Measurements from ENCODE around the gene PDE1A. TPM values are rescaled to one million over a fixed set of nuclear protein-coding genes. Genes with fewer than 3 reads are reported as not detected.

Gene PDE1A
- total RNA-seq, 1 experiment from 2014 or later = 0.15 TPM

DNA sequence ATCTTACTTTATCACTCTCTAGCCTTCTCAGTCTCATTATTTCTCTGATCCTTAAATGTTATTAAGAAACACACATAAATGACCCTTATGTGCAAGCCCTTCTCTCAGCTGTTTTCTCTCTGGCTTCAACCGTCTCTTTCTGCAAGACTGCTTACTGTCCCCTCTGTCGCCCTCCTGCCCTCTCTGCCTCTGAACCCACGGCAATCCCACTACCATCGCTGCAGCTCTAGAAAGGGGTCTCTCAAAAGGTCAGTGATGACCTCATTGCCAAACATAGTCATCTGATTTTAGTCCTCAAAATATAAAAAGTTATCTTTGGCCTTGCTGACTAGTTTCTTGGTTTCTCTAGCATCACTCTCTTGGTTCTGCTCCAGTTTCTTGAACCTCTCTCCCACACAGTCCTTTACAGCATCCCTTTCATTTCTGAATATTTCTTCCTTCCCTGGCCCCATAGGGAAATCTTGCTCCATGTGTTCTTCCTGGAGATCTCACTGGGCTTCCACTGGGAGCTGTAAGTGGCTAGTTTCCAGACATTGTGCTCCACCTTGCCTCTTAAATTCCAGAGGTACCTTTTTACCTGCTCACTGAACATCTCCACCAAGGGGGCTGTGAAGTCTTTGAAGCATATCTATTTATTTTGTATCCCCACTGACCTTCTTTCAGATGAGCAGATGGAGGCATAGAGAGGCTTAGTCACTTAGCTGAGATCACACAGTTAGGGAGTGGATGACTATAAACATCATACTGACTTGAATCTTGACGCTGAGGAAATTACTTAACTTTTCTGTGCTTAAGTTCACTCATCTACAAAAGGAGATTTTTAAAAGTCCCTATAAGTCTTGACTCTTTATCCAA, 96.2 kb downstream of the PDE1A start:
- Histone ChIP-seq H4K20me1 (ENCODE audit: insufficient read depth, low read depth, low read length) (no peaks in the 10 kb centered on the region), H3K27me3 (ENCODE audit: low read length) (no peaks in the 10 kb centered on the region), H3K36me3 (ENCODE audit: insufficient read depth, low read length) (no peaks in the 10 kb centered on the region), H3K9ac (ENCODE audit: low read length) (no peak overlapping the region), H3K4me1 (ENCODE audit: low read length) (no peaks in the 10 kb centered on the region), H3K27ac (ENCODE audit: low read length) (no peak overlapping the region), H3K9me3 (ENCODE audit: low read length) (no peaks in the 10 kb centered on the region), H3K9me2 (replicated peaks; ENCODE audit: insufficient read depth, low read length) (no peaks in the 10 kb centered on the region), H3K79me2 (ENCODE audit: low read length) (no peaks in the 10 kb centered on the region), H3K4me3 (ENCODE audit: low read length) (no peak overlapping the region), H2AFZ (ENCODE audit: low read length) (no peak overlapping the region), H3K4me2 (ENCODE audit: low read depth, low read length, poor library complexity, severe bottlenecking) (no peak overlapping the region)
- no peak for DNase-seq

DNA sequence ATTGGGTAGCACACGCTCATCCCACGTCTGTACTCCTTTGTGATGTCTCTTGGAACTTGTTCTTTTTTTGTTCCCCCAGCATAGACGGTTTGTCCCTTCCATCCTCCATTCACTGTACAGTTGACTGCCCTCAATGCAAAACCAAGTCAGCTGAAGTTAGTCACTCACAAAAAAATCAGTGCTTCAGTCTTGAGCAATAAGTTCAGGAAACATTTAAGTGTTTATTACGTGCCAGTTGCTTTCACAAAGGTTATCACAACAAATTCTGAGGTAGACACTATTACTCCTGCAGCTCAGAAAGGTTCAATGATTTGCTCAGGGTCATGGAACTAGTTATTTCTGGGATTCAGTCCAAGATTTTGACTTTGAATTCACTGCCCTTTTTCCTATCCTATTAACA, 102.2 kb downstream of the PDE1A start:
- no peaks in the 10 kb centered on the region for H3K9me2 ChIP-seq (replicated peaks; ENCODE audit: insufficient read depth, low read length)
- no peak overlapping the region for H3K27ac ChIP-seq (ENCODE audit: low read length)
- no peaks in the 10 kb centered on the region for H3K4me1 ChIP-seq (ENCODE audit: low read length)
- no peaks in the 10 kb centered on the region for H3K36me3 ChIP-seq (ENCODE audit: insufficient read depth, low read length)
- no peak for DNase-seq
- H3K4me2 ChIP-seq (ENCODE audit: low read depth, low read length, poor library complexity, severe bottlenecking) = no peak overlapping the region
- H4K20me1 ChIP-seq (ENCODE audit: insufficient read depth, low read depth, low read length) = no peaks in the 10 kb centered on the region
- no peak overlapping the region for H3K9ac ChIP-seq (ENCODE audit: low read length)
- no peaks in the 10 kb centered on the region for H3K9me3 ChIP-seq (ENCODE audit: low read length)
- no peak overlapping the region for H2AFZ ChIP-seq (ENCODE audit: low read length)
- no peaks in the 10 kb centered on the region for H3K27me3 ChIP-seq (ENCODE audit: low read length)
- H3K4me3 ChIP-seq (ENCODE audit: low read length) = no peak overlapping the region
- H3K79me2 ChIP-seq (ENCODE audit: low read length) = no peaks in the 10 kb centered on the region

DNA sequence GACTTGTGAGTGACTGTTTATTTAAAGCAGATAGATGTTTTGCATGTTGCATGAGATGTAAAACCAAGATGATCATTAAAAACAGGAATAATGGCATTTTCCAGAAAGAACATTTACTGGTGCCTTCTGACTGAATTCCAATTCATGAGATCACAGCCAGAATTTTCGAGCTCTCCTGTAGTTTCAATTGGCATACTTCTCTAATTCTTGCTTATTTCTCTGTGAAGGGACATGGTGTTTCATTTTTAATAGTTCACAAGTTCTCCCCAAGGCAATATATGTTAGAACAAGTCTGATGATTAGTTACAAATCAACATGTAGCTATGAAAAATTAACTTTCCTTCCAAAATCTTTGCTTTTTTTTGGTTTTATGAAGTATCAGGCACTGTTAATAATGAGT, 105.7 kb downstream of the PDE1A start:
- Histone ChIP-seq H2AFZ (ENCODE audit: low read length) (no peak overlapping the region), H3K9me3 (ENCODE audit: low read length) (no peaks in the 10 kb centered on the region), H3K79me2 (ENCODE audit: low read length) (no peaks in the 10 kb centered on the region), H3K4me2 (ENCODE audit: low read depth, low read length, poor library complexity, severe bottlenecking) (no peak overlapping the region), H3K9me2 (replicated peaks; ENCODE audit: insufficient read depth, low read length) (no peaks in the 10 kb centered on the region), H3K36me3 (ENCODE audit: insufficient read depth, low read length) (no peaks in the 10 kb centered on the region), H3K9ac (ENCODE audit: low read length) (no peak overlapping the region), H4K20me1 (ENCODE audit: insufficient read depth, low read depth, low read length) (no peaks in the 10 kb centered on the region), H3K4me3 (ENCODE audit: low read length) (no peak overlapping the region), H3K27me3 (ENCODE audit: low read length) (no peaks in the 10 kb centered on the region), H3K4me1 (ENCODE audit: low read length) (no peaks in the 10 kb centered on the region), H3K27ac (ENCODE audit: low read length) (no peak overlapping the region)
- no peak for DNase-seq

DNA sequence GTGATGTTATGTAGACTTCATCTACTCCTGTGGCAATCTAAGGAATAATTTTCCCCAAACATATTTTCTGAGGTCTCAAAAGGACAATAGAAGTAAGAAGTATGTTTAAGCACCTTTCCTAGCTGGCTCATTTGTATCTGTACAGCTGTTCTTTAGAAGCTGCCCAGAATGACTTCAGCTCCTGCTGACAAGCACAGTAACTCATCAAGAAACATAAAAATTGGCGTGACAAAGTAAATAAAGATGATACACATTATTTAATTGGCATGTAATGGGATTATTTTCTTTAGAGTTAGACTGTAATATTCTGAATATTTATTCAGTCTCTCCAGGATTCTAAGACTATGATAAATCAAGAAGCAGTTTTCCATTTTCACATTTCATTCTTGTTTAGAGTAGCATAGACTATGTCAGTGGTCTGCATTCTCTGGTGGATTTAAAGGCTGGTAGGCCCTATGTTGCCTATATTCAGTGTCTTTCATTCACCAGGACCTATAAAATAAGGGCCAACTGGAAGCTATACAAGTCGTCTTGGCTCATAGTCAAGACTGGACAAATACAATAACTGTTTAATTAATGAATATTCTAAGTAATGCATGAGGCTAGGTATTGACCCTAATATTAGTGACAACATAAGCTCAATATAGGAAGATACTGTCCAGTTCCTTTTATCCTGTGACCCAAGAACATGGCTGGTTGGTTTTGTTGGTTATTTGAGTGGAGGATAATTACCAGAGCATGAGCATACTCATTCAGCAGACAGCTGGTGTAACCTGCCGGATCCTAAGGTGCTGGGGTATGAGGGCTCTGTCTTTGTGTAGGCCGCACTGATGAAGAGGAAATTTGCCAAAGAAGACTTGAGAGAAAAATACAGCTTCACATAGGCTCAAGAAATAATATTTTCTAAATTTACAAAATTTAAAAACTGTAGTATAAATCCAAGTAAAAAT, 107.0 kb downstream of the PDE1A start:
- Histone ChIP-seq H3K9me2 (replicated peaks; ENCODE audit: insufficient read depth, low read length) (no peaks in the 10 kb centered on the region), H3K79me2 (ENCODE audit: low read length) (no peaks in the 10 kb centered on the region), H3K36me3 (ENCODE audit: insufficient read depth, low read length) (no peaks in the 10 kb centered on the region), H3K9ac (ENCODE audit: low read length) (no peak overlapping the region), H2AFZ (ENCODE audit: low read length) (no peak overlapping the region), H3K9me3 (ENCODE audit: low read length) (no peaks in the 10 kb centered on the region), H4K20me1 (ENCODE audit: insufficient read depth, low read depth, low read length) (no peaks in the 10 kb centered on the region), H3K4me3 (ENCODE audit: low read length) (no peak overlapping the region), H3K27ac (ENCODE audit: low read length) (no peak overlapping the region), H3K4me1 (ENCODE audit: low read length) (no peaks in the 10 kb centered on the region), H3K4me2 (ENCODE audit: low read depth, low read length, poor library complexity, severe bottlenecking) (no peak overlapping the region), H3K27me3 (ENCODE audit: low read length) (no peaks in the 10 kb centered on the region)
- DNase-seq = no peak

DNA sequence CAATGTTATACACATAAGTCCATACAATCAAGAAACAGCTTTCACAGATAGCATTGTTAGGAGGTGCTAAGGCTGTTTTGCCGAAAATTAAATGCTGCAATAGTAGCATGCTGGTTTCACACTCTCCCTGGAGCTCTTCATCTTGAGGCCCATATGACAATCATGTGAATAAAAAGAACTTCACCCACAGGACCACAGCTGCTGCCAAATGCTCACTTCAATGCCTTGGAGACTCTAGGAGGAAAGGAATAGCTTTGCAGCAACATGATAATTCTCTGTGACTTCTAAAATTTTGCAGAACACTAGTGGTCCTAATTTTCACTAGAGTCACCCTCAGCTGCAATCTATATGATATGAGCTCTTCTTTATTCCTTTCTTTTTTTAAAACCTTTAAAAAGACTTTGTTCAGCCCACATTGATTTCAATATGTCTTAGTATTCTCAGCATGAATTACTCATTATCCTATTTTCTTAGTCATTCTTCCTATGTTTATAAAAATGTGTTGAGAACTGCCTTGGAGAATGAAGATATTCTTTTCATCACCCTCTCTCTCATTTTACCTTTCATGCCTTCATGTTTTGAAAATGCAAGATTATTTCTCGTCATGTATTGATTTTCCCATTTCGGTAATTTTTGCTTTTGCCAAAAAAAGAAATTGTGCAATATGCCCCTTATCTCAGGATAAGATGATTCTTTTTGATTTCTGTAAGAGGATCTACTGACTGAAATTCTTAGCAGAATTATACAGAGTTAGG, 108.2 kb downstream of the PDE1A start:
- Histone ChIP-seq H3K36me3 (ENCODE audit: insufficient read depth, low read length) (no peaks in the 10 kb centered on the region), H3K27me3 (ENCODE audit: low read length) (no peaks in the 10 kb centered on the region), H3K4me3 (ENCODE audit: low read length) (no peak overlapping the region), H3K9me2 (replicated peaks; ENCODE audit: insufficient read depth, low read length) (no peaks in the 10 kb centered on the region), H4K20me1 (ENCODE audit: insufficient read depth, low read depth, low read length) (no peaks in the 10 kb centered on the region), H3K79me2 (ENCODE audit: low read length) (no peaks in the 10 kb centered on the region), H3K4me2 (ENCODE audit: low read depth, low read length, poor library complexity, severe bottlenecking) (no peak overlapping the region), H3K9me3 (ENCODE audit: low read length) (no peaks in the 10 kb centered on the region), H2AFZ (ENCODE audit: low read length) (no peak overlapping the region), H3K9ac (ENCODE audit: low read length) (no peak overlapping the region), H3K27ac (ENCODE audit: low read length) (no peak overlapping the region), H3K4me1 (ENCODE audit: low read length) (no peaks in the 10 kb centered on the region)
- no peak for DNase-seq

DNA sequence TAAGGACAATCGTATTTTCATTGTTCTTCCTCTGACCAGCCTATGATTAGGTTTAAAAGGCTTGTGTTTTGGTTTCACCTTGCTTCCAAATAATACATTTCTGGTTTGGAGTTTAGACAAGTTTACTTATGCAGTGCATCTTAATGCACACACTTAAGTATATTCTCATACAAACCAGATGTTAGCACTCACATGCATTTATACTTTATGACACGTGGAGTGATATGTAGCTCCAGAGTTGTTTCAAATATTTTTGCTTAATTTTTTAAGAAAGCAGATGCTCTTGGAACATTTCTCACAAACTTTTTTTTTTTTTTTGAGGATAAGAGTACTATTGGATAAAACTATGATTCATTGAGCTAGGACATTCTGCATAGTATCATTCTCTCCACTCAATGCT, 109.9 kb downstream of the PDE1A start:
- Histone ChIP-seq H3K9me2 (replicated peaks; ENCODE audit: insufficient read depth, low read length) (no peaks in the 10 kb centered on the region), H3K79me2 (ENCODE audit: low read length) (no peaks in the 10 kb centered on the region), H3K36me3 (ENCODE audit: insufficient read depth, low read length) (no peaks in the 10 kb centered on the region), H3K27ac (ENCODE audit: low read length) (no peak overlapping the region), H4K20me1 (ENCODE audit: insufficient read depth, low read depth, low read length) (no peaks in the 10 kb centered on the region), H3K9ac (ENCODE audit: low read length) (no peak overlapping the region), H2AFZ (ENCODE audit: low read length) (no peak overlapping the region), H3K9me3 (ENCODE audit: low read length) (no peaks in the 10 kb centered on the region), H3K4me1 (ENCODE audit: low read length) (no peaks in the 10 kb centered on the region), H3K4me3 (ENCODE audit: low read length) (no peak overlapping the region), H3K27me3 (ENCODE audit: low read length) (no peaks in the 10 kb centered on the region), H3K4me2 (ENCODE audit: low read depth, low read length, poor library complexity, severe bottlenecking) (no peak overlapping the region)
- no peak for DNase-seq

DNA sequence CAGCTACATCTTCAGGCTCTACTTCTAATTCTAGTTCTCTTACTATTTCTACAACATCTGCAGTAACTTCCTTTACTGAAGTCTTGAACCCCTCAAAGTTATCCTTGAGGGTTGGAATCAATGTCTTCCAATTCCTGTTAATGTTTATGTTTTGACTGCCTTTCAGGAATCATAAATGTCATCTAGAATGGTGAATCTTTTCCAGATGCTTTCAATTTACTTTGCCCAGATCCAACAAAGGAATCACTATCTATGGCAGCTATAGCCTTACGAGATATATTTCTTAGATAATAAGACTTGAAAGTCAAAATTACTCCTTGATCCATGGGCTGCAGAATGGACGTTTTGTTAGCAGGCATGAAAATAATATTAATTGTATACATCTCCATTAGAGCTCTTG, 123.9 kb downstream of the PDE1A start:
- H3K9me3 ChIP-seq (ENCODE audit: low read length) = no peaks in the 10 kb centered on the region
- H4K20me1 ChIP-seq (ENCODE audit: insufficient read depth, low read depth, low read length) = no peaks in the 10 kb centered on the region
- H3K4me3 ChIP-seq (ENCODE audit: low read length) = no peak overlapping the region
- H3K27ac ChIP-seq (ENCODE audit: low read length) = no peak overlapping the region
- no peak overlapping the region for H3K4me2 ChIP-seq (ENCODE audit: low read depth, low read length, poor library complexity, severe bottlenecking)
- H3K9me2 ChIP-seq (replicated peaks; ENCODE audit: insufficient read depth, low read length) = no peaks in the 10 kb centered on the region
- no peak for DNase-seq
- H3K27me3 ChIP-seq (ENCODE audit: low read length) = no peaks in the 10 kb centered on the region
- no peaks in the 10 kb centered on the region for H3K36me3 ChIP-seq (ENCODE audit: insufficient read depth, low read length)
- no peaks in the 10 kb centered on the region for H3K4me1 ChIP-seq (ENCODE audit: low read length)
- H3K79me2 ChIP-seq (ENCODE audit: low read length) = no peaks in the 10 kb centered on the region
- no peak overlapping the region for H3K9ac ChIP-seq (ENCODE audit: low read length)
- no peak overlapping the region for H2AFZ ChIP-seq (ENCODE audit: low read length)

DNA sequence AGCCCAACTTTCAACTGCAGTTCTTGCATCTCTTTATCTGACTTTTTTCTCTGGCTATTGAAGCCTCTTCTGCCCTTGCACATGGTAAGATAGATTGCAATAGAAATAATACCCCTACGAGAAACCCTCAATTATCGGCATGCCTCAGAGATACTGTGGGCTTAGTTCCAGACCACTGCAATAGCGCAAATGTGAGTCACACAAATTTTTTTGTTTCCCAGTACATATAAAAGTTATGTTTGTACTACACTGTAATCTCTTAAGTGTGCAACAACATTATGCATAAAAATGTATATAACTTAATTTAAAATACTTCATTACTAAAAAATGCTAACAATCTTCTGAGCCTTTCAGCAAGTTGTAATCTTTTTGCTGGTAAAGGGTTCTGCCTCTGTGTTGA, 124.7 kb downstream of the PDE1A start:
- no peaks in the 10 kb centered on the region for H3K79me2 ChIP-seq (ENCODE audit: low read length)
- no peaks in the 10 kb centered on the region for H3K4me1 ChIP-seq (ENCODE audit: low read length)
- no peak overlapping the region for H3K4me2 ChIP-seq (ENCODE audit: low read depth, low read length, poor library complexity, severe bottlenecking)
- no peaks in the 10 kb centered on the region for H3K27me3 ChIP-seq (ENCODE audit: low read length)
- H4K20me1 ChIP-seq (ENCODE audit: insufficient read depth, low read depth, low read length) = no peaks in the 10 kb centered on the region
- no peak overlapping the region for H2AFZ ChIP-seq (ENCODE audit: low read length)
- no peaks in the 10 kb centered on the region for H3K9me3 ChIP-seq (ENCODE audit: low read length)
- no peaks in the 10 kb centered on the region for H3K36me3 ChIP-seq (ENCODE audit: insufficient read depth, low read length)
- H3K9ac ChIP-seq (ENCODE audit: low read length) = no peak overlapping the region
- no peak overlapping the region for H3K27ac ChIP-seq (ENCODE audit: low read length)
- H3K9me2 ChIP-seq (replicated peaks; ENCODE audit: insufficient read depth, low read length) = no peaks in the 10 kb centered on the region
- no peak overlapping the region for H3K4me3 ChIP-seq (ENCODE audit: low read length)
- DNase-seq = no peak

Data from Karpas-422 (cell line).